HFF-Myc (cell line): ENCODE data around the gene USP36.
"Not testable (repeated sequence)": the region's sequence is repeated elsewhere in the genome, so short reads cannot be mapped to it uniquely, and the experiment has no call there.

Experiments
- DNase-seq: peaks from one replicate; pipeline ENCODE4 v3.0.0-alpha.2; 2011; ENCODE audit warnings: low read depth; ENCODE audit errors: extremely low read depth
- H3K4me3 ChIP-seq: replicated peaks from 2 replicates; pipeline ENCODE4 v1.5.1; 2011; ENCODE audit warnings: low read depth, mild to moderate bottlenecking, control low read depth, low read length
- CTCF ChIP-seq: IDR thresholded peaks from 2 replicates; pipeline ENCODE4 v1.5.1; 2012; ENCODE audit warnings: mild to moderate bottlenecking, low read depth, low read length, control low read depth; ENCODE audit errors: missing control alignments

The USP36 gene

DNA sequence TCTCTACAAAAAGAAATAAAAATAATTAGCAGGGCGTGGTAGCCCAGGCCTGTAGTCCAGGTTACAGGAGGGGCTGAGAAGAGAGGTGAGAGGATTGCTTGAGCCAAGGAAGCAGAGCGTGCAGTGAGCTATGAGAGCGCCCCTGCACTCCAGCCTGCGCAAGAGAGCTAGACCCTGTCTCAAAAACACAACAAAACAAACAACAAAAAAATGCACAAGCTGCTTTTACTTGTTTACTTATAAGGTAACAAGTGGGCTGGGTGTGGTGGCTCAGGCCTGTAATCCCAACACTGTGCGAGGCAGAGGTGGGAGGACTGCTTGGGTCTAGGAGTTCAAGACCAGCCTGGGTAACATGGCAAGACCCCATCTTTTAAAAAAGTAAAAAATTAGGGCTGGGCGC lies 60.3 kb downstream of the USP36 start:
- TF ChIP-seq CTCF: no peak
- DNase-seq: no peak
- H3K4me3 ChIP-seq: peak overlapping the region; percentile 69; the same call in 1 of the 2 replicates

DNA sequence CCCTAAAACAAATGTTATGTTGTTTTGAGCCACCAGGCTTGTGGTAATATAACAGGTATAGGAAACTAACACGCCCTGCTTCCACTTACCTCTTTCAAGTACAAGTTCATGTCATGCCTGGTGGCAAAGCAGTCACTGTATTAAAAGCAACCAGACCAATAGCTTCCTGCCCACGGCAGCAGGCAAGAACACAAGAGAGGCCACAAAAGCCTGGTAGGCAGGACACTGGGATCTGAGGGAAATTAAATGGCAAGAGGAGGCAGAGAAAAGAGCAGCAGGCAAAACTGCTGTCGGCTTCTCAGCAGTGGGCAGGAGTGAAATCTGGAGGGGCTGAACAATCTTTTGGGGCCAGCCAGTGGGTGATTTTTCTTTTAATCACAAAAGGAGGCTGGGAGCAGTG lies 60.8 kb downstream of the USP36 start:
- no peak for TF ChIP-seq CTCF
- DNase-seq: no peak
- H3K4me3 ChIP-seq: no peak overlapping the region

DNA sequence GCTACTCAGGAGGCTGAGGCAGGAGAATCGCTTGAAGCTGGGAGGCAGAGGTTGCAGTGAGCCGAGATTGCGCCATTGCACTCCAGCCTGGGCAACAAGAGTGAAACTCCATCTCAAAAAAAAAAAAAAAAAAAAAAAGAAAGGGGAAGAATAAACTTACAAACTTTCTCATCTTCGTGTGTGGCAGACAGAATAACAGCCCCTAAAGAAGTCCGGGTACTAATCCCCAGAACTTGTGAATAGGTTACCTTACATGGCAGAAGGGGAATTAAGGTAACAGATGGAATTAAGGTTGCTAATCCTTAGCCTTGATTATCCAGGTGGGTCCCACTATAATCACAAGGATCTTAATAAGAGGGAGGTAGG lies 61.3 kb downstream of the USP36 start:
- not testable (repeated sequence) for DNase-seq, H3K4me3 ChIP-seq

- no peak for TF ChIP-seq CTCF
- DNase-seq: no peak
- no peak overlapping the region for H3K4me3 ChIP-seq
These were observed 62.7 kb downstream of the USP36 start for GRCh38 chr17:78777881-78778280.

DNA sequence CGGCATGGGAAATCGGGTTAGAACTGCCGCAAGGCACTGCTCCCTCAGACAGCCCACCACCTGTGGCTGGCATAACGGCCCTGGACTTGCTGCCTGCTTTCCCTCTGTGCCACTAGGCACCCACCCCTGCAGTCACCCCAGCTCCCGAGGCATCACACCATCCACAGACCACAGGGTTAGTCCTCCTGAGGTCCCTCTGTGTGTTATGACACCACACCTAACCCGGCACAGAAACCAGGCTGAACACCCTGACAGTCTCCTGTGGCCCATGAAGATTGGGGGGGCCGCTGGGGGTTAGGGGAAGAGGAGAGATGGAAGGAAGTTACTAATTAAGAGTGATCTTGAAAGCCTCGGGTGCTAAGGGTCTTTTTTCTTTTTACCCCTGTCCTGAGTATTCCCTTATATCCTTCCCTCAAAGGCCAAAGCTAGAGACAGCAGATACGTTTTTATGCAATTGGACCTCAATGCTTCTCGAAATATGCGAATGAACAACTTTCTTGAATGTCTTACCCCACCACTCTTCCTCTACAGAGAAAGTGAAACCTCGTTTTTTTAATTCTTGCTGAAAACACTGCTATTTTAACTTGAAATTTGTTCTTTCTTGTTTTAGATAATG lies 65.5 kb downstream of the USP36 start:
- DNase-seq: no peak
- no peak overlapping the region for H3K4me3 ChIP-seq
- no peak for TF ChIP-seq CTCF

- no peak overlapping the region for H3K4me3 ChIP-seq
- TF ChIP-seq CTCF: no peak
- DNase-seq: no peak
These were observed 66.2 kb downstream of the USP36 start for GRCh38 chr17:78774453-78774852.

- H3K4me3 ChIP-seq: no peak overlapping the region
- no peak for TF ChIP-seq CTCF
- DNase-seq: no peak
These were observed 68.7 kb downstream of the USP36 start for GRCh38 chr17:78771758-78772382.
